Effector memory CD8-positive, alpha-beta T cell (primary cell): ENCODE data around the gene ADAMTS12.
"Not testable (repeated sequence)": the region's sequence is repeated elsewhere in the genome, so short reads cannot be mapped to it uniquely, and the experiment has no call there.

Source experiments
- ATAC-seq: fragments of 150-1000 bp; cut with Tn5 transposase; replicated peaks from 2 replicates; pipeline ENCODE4 v1.10.0; 2021; ENCODE audit warnings: mild to moderate bottlenecking, moderate library complexity
- DNase-seq, 3 experiments: peaks; one replicate each; pipeline ENCODE4 v3.0.0; 2021
- H3K27ac Mint-ChIP-seq, 2 donors: one replicate each; pipeline ENCODE4 v1.8.0; 2022; ENCODE audit warnings: mild to moderate bottlenecking in 2 of 2, mixed read lengths in 2 of 2, moderate library complexity in 2 of 2
- H3K27me3 Mint-ChIP-seq, 2 donors: one replicate each; pipeline ENCODE4 v1.8.0; 2022; ENCODE audit warnings: mixed read lengths in 2 of 2
- H3K36me3 Mint-ChIP-seq: one replicate; pipeline ENCODE4 v1.8.0; 2022; ENCODE audit warnings: mild to moderate bottlenecking, moderate library complexity, mixed read lengths; ENCODE audit not compliant: insufficient read depth
- H3K4me1 Mint-ChIP-seq, 2 donors: one replicate each; pipeline ENCODE4 v1.8.0; 2022; ENCODE audit warnings: low read depth in 2 of 2, mixed read lengths in 2 of 2
- H3K4me3 Mint-ChIP-seq, 2 donors: one replicate each; pipeline ENCODE4 v1.8.0; 2022; ENCODE audit warnings: mild to moderate bottlenecking in 2 of 2, mixed read lengths in 2 of 2, moderate library complexity in 2 of 2
- H3K9me3 Mint-ChIP-seq, 2 donors: one replicate each; pipeline ENCODE4 v1.8.0; 2022; ENCODE audit warnings: mixed read lengths in 2 of 2

ADAMTS12 gene

DNA sequence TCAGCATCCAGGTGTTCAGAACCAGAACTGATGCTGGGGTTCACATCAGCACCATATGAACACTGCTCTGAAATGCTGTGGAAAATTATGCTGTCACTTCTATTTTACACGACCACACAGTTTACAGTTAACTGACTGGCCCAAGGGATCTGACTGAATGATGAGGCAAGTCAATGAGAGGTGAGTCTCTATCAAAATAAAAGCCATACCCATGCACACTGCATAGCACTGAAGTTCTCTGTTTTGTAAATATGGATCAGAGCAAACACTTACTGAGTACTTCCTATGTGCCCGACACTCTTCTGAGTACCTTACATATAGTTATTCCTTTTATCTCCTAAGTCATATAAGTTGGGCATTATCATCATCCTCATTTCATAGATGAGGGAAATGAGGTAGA is 328.3 kb downstream of the ADAMTS12 start:
- Mint-ChIP-seq H3K36me3 (no peaks in the 10 kb centered on the region), H3K4me1 (no peaks in the 10 kb centered on the region), H3K27me3 (peaks cover 8 to 13% of the 10 kb centered on the region in 2 donors), H3K4me3 (no peak overlapping the region), H3K27ac (no peak overlapping the region), H3K9me3 (no peaks in the 10 kb centered on the region)
- ATAC-seq (no peak), DNase-seq (no peak)

DNA sequence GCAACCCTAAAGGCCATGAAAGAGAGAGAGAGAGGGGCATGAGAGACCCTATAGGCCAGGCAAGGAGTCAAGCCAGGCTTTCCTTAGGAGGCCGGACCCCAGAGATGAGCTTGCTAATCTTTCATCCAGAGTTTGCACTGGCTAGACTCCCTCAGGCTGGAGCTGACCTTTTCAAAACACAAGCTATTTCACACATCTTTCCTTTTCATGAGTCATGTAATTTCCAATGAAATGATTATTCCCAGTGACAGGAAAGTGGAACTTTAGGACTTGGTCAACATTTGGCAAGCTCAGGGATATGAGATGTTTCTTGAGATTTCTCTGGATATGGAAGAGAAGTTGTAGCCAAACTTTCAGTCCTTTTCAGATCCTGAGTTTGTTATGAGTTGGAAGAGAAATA is 333.3 kb downstream of the ADAMTS12 start:
- no peak for ATAC-seq
- peaks cover 5 to 8% of the 10 kb centered on the region in 2 donors for H3K27me3 Mint-ChIP-seq

DNA sequence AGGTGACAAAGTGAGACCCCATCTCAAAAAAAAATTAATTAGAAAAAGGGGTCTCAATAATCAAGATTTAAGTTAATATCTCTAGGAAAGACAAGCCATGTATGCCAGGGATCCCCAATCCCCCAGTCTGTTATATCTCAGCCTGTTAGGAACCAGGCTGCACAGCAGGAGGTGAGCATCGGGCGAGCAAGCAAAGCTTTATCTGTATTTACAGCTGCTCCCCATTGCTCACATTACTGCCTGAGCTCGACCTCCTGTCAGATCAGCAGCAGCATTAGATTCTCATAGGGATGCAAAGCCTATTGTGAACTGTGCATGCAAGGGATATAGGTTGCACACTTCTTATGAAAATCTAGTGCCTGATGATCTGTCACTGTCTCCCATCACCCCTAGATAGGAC is 334.2 kb downstream of the ADAMTS12 start:
- H3K4me1 Mint-ChIP-seq, result no peaks in the 10 kb centered on the region
- ATAC-seq (no peak), DNase-seq (no peak)
- peaks cover 5 to 8% of the 10 kb centered on the region in 2 donors for H3K27me3 Mint-ChIP-seq
- H3K9me3 Mint-ChIP-seq, result peaks cover 0 to 6% of the 10 kb centered on the region in 2 donors
- H3K4me3 Mint-ChIP-seq, result no peak overlapping the region
- H3K36me3 Mint-ChIP-seq, result no peaks in the 10 kb centered on the region
- H3K27ac Mint-ChIP-seq, result no peak overlapping the region

More for the DNA sequence above, 333.3 kb downstream of the ADAMTS12 start:
- Mint-ChIP-seq H3K27ac (no peak overlapping the region), H3K4me3 (no peak overlapping the region), H3K36me3 (no peaks in the 10 kb centered on the region), H3K9me3 (peaks cover 0 to 6% of the 10 kb centered on the region in 2 donors), H3K4me1 (no peaks in the 10 kb centered on the region)
- no peak for DNase-seq

DNA sequence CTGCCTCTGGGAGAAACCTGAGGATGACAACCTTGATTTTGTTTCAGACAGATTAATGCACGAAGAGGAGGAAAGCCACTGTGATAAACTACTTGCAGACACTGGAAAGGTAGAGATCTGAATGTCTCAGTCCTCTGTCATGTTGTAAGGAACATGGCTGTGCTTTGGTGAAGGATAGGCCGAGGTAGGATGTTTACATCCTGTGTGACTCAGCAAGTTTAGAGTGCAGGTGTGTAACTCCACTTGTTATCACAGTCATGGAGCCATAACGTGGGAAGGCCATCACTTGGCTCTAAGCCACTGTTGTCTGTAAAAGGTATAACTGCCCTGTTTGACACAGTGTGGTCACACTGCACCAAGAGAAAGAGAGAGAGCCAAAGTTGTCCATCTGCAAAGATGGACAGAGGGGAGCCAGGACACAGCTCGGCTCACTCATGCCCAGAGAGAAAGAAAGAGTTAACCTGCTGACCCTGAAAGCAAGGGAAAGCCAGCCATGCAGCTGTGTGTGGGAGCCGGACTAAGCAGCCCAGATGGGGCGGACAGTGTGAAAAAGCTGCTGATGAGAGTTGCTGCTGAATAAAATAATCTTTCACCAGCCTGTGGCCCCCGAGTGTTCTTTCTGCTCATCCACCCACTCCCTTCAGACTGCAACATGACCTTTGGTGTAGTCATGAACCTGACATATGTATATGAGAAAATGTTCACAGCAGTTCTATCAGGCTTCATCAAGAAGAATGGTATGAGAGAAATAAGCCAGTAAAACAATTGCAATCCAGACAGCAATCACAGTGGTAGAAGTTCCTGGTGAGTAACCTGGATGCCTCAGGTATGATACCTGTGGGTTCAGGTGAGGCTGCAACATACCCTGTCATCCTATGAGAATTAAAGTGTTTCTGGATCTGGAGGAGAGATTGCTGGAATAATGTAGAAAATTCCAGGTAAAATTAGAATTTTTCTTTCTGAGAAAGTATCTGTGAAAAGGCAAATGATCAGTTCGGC is 335.2 kb downstream of the ADAMTS12 start:
- no peak overlapping the region for H3K27ac Mint-ChIP-seq
- no peak overlapping the region for H3K4me3 Mint-ChIP-seq
- no peaks in the 10 kb centered on the region for H3K4me1 Mint-ChIP-seq
- H3K27me3 Mint-ChIP-seq, result peaks cover 5 to 8% of the 10 kb centered on the region in 2 donors
- no peaks in the 10 kb centered on the region for H3K36me3 Mint-ChIP-seq
- DNase-seq (no peak), ATAC-seq (no peak)
- H3K9me3 Mint-ChIP-seq, result peaks cover 0 to 6% of the 10 kb centered on the region in 2 donors

DNA sequence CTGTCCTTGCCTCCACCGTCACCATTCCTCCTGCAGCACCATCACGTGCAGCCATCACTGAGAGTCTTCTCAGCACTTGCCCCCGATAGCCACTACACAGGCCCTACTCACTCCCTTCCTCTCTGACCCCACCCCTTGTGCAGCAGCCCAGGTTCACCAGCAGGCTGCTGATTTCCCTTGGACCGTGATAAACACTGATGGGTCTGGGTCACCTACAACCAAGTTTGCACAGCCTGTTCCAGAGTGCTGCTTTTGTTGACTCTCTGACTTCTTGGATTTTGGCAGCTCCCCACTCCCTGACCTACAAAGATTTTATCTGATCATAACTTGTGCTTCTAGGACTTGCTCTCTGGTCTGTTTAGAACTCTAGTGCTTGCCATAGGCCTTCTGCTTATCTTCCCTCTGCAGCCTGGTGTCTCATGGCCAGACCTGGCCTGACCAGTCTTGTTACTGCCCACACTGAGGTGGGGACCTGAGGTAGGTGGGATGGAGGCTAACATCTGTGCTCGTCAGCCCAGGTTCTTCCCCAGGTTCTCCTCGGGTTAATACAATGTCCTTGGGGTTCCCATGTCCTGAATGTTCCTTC is 341.7 kb downstream of the ADAMTS12 start:
- no peak for ATAC-seq
- Mint-ChIP-seq H3K4me3 (no peak overlapping the region), H3K27ac (no peak overlapping the region)

DNA sequence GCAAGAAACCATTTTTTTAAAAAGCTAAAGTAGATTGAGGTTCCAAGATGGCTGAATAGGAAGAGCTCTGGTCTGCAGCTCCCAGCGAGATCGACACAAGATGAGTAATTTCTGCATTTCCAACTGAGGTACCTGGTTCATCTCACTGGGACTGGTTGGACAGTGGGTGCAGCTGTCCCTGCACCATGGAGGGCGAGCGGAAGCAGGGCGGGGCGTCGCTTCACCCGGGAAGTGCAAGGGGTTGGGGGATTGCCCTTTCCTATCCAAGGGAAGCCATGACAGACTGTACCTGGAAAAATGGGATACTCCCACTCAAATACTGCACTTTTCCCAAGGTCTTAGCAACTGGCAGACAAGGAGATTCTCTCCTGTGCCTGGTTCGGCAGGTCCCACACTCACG is 352.0 kb downstream of the ADAMTS12 start:
- H3K27ac Mint-ChIP-seq, ATAC-seq, H3K4me1 Mint-ChIP-seq, H3K36me3 Mint-ChIP-seq, DNase-seq, H3K4me3 Mint-ChIP-seq, H3K9me3 Mint-ChIP-seq: not testable (repeated sequence)
- H3K27me3 Mint-ChIP-seq, result peaks cover 19 to 64% of the 10 kb centered on the region in 2 donors

More for the DNA sequence above, 341.7 kb downstream of the ADAMTS12 start:
- no peaks in the 10 kb centered on the region for H3K4me1 Mint-ChIP-seq
- peaks cover 12 to 17% of the 10 kb centered on the region in 2 donors for H3K27me3 Mint-ChIP-seq
- DNase-seq, result no peak
- H3K9me3 Mint-ChIP-seq, result no peaks in the 10 kb centered on the region
- no peaks in the 10 kb centered on the region for H3K36me3 Mint-ChIP-seq

DNA sequence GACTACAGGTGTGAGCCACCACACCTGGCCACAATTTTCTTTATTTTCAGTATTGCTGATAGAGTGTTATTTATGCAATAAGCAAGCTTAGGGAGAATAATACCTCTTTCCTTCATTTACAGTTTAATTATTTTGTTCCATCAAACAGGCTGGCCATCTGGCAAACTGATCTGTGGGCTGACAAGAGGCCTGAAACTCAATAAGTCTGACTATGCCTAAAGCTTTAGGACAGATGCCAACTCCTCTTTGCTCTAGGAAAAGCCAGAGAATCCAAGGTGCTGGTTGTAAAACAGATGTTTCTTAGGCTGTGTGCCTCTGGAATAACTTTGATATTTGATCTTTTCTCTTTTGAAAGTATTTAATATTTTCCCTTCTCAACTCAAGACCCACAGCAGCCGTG is 352.6 kb downstream of the ADAMTS12 start:
- H3K4me1 Mint-ChIP-seq, result no peaks in the 10 kb centered on the region
- DNase-seq (no peak), ATAC-seq (no peak)
- no peak overlapping the region for H3K27ac Mint-ChIP-seq
- no peak overlapping the region for H3K4me3 Mint-ChIP-seq
- peaks cover 19 to 64% of the 10 kb centered on the region in 2 donors for H3K27me3 Mint-ChIP-seq
- H3K9me3 Mint-ChIP-seq, result peaks cover 0 to 8% of the 10 kb centered on the region in 2 donors
- H3K36me3 Mint-ChIP-seq, result no peaks in the 10 kb centered on the region

DNA sequence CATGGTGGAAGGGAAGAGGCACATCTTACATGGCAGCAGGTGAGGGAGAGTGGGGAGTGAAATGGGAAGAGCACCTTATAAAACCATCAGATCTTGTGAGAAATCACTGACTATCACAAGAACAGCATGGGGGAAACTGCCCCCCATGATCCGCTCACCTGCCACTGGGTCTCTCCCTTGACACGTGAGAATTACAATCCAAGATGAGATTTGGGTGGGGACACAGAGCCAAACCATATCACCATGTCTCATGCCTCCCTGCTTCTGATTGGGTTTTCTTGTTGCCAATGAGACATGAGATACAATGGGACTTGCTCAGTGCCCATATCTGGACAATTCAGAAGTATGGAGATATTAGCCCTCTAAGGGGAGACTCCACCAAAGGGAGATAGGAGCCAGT is 353.6 kb downstream of the ADAMTS12 start:
- H3K4me1 Mint-ChIP-seq, result no peaks in the 10 kb centered on the region
- H3K4me3 Mint-ChIP-seq, result no peak overlapping the region
- H3K9me3 Mint-ChIP-seq, result peaks cover 0 to 8% of the 10 kb centered on the region in 2 donors
- H3K36me3 Mint-ChIP-seq, result no peaks in the 10 kb centered on the region
- peaks cover 19 to 60% of the 10 kb centered on the region in 2 donors for H3K27me3 Mint-ChIP-seq
- no peak for ATAC-seq
- no peak overlapping the region for H3K27ac Mint-ChIP-seq
- no peak for DNase-seq

DNA sequence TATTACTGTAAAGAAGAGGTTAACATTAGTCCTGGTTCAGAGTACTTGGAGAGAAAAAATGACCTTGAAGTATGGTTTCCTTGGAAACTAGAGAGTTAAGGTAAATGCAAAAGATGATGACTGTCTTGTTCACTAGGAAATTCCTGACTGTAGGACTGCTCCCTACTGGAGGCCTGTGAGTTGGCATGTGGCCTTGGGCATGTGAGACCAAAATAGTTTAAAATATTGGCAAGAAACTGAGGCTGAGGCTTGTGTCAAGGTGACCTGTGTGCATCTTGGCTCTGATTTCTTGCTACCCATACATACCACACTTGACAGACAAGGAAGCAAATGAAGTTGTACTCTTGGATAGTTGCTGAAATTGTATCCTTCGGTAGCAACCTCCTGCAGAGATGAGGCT is 354.6 kb downstream of the ADAMTS12 start:
- peaks cover 19 to 51% of the 10 kb centered on the region in 2 donors for H3K27me3 Mint-ChIP-seq
- peaks cover 0 to 8% of the 10 kb centered on the region in 2 donors for H3K9me3 Mint-ChIP-seq
- no peaks in the 10 kb centered on the region for H3K4me1 Mint-ChIP-seq
- H3K27ac Mint-ChIP-seq, result no peak overlapping the region
- no peaks in the 10 kb centered on the region for H3K36me3 Mint-ChIP-seq
- H3K4me3 Mint-ChIP-seq, result no peak overlapping the region
- no peak for DNase-seq
- no peak for ATAC-seq

DNA sequence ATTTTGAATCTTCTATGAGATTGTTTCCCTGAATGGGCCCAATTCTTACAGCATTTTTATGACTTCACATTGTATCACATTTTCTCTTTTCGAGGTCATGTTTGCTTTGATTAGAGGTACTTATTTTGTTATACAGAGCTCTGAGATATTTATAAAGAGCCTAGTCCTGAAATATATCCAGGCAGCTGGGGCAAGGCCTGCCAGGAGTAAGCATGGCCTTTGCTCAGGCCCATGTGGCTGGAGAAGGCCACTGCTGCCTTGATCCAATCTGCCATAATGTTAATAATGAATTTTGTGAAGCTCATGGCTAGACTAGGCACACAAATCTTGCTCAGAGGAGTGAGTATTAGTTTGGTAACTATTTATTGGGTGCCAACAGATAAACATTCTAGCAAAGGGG is 355.0 kb downstream of the ADAMTS12 start:
- ATAC-seq, result no peak
- Mint-ChIP-seq H3K27me3 (peaks cover 19 to 46% of the 10 kb centered on the region in 2 donors), H3K27ac (no peak overlapping the region), H3K36me3 (no peaks in the 10 kb centered on the region), H3K9me3 (peaks cover 0 to 8% of the 10 kb centered on the region in 2 donors), H3K4me1 (no peaks in the 10 kb centered on the region), H3K4me3 (no peak overlapping the region)
- DNase-seq, result no peak

DNA sequence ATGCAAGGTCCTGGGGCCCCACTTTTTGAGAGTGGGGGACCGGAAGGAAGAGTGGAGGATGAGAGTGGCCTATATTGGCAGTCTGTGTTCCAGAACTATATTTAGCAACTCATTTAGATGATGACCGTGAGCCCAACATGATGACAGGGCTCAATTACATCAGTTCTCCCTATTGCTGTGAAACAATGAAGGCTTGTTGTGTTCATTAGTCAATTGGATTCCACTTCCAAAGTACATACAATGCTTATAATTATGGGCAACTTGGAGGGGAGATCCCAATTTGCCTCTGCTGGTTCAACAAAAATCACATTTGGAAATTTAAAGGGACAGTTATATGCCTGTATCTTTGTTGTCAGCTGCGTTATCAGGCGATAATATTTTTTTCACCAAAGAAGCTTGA is 360.0 kb downstream of the ADAMTS12 start:
- Mint-ChIP-seq H3K27me3 (peaks cover 5 to 24% of the 10 kb centered on the region in 2 donors), H3K4me1 (no peaks in the 10 kb centered on the region), H3K4me3 (no peak overlapping the region), H3K36me3 (no peaks in the 10 kb centered on the region), H3K27ac (no peak overlapping the region), H3K9me3 (no peaks in the 10 kb centered on the region)
- DNase-seq (no peak), ATAC-seq (no peak)

DNA sequence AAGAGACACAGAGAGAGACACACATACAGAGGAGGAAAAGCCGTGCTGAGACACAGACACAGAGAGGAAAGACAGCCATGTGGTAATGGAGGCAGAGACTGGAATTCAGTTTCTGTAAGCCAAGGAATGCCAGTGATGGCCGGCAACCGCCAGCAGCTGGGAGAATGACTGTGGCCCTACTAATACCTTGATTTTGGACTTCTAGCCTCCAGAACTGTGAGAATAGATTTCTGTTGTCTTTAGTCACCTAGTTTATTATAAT is 360.8 kb downstream of the ADAMTS12 start:
- ATAC-seq, result no peak

DNA sequence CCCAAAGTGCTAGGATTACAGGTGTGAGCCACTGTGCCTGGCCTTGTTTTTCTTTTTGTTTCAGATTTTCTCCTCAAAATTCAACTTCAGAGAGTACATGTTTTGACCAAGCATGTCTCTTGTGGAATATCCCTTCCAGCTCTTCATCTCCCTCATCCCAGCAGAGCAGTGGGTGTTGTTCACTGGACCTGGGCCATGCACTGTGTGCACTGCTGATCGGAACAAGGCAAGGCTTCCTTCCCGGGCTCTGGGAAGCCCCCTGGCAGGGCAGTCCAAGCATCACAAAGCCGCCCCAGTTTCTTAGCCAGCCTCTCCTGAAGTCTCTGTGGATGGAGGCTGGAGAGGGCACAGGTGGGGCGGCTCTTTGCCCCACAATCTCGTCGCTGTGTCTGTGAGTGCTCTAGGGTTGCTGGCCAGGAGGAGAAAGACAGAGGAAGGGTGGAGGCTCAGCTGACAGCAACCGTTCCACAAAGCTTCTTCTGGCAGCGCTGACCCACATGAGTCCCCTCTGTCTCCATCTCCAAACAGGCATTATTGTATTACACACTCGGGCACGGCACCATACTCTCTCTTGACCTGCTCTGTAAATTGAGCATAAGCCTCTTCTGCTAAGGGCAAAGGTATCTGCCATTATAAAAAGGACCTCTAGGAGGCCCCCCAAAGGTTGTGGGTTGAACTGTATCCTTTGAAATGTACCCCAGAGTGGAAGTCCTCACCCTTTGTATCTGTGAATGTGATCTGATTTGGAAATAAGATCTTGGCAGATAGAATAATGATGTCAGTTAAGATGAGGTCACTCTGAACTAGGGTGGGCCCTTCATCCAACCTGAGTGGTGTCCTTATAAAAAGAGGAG is 361.4 kb downstream of the ADAMTS12 start:
- Mint-ChIP-seq H3K27me3 (peaks cover 3 to 17% of the 10 kb centered on the region in 2 donors), H3K9me3 (no peaks in the 10 kb centered on the region), H3K27ac (no peak overlapping the region), H3K36me3 (no peaks in the 10 kb centered on the region), H3K4me3 (no peak overlapping the region), H3K4me1 (no peaks in the 10 kb centered on the region)
- ATAC-seq, result no peak
- DNase-seq, result no peak

More for the DNA sequence above, 360.8 kb downstream of the ADAMTS12 start:
- no peak overlapping the region for H3K27ac Mint-ChIP-seq
- no peaks in the 10 kb centered on the region for H3K36me3 Mint-ChIP-seq
- no peak for DNase-seq
- no peak overlapping the region for H3K4me3 Mint-ChIP-seq
- H3K27me3 Mint-ChIP-seq, result peaks cover 5 to 23% of the 10 kb centered on the region in 2 donors
- no peaks in the 10 kb centered on the region for H3K4me1 Mint-ChIP-seq
- no peaks in the 10 kb centered on the region for H3K9me3 Mint-ChIP-seq
